ENCODE measurements around the gene SERF2. TPM values are rescaled to one million over a fixed set of nuclear protein-coding genes. Genes with fewer than 3 reads are reported as not detected.
A peak's percentile ranks its signal among the peaks of the same experiment; 100 is the strongest.
"Not testable (repeated sequence)": the region's sequence is repeated elsewhere in the genome, so short reads cannot be mapped to it uniquely, and the experiment has no call there.

SERF2 gene
- total RNA-seq, 1 donor from 2014 or later: 1,411 TPM

DNA sequence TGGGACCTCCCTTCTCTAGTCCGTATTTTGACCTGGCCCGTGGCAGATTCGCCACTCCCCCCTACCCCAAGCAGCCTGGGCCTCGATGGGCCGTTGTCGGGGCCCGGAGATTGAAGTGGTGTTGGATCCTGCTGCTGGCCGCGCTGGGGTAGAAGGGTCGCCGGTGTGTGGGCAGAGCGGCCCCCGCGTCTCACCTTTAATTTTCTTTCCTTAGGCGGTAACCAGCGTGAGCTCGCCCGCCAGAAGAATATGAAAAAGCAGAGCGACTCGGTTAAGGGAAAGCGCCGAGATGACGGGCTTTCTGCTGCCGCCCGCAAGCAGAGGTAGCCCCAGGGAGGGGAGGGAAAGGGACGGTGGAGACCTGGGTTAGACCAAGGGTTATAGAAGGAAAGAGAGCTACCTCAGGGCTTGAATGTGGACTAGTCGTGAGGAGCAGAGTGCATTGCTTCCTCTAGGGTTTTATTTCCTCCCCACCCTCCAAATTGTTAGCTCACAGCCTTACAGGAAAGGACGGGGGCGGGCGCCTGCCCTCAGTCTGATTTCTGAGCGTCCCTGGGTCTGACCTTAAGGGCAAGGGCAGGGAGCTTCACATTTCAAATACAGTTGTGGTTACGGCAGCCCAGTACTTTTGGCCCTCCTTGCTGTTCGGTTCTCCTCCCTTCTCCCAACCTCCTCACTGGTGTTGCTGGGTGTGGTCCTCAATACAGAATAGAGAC lies 799 bp downstream of the SERF2 start:
- no peak for DNase-seq (ENCODE audit: extremely low read depth, low read depth, low spot score)

DNA sequence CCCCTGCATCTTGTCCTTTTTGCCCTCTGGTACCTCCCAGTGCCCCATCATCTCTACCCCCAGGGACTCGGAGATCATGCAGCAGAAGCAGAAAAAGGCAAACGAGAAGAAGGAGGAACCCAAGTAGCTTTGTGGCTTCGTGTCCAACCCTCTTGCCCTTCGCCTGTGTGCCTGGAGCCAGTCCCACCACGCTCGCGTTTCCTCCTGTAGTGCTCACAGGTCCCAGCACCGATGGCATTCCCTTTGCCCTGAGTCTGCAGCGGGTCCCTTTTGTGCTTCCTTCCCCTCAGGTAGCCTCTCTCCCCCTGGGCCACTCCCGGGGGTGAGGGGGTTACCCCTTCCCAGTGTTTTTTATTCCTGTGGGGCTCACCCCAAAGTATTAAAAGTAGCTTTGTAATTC lies 1.5 kb downstream of the SERF2 start:
- no peak for DNase-seq (ENCODE audit: extremely low read depth, low read depth, low spot score)

DNA sequence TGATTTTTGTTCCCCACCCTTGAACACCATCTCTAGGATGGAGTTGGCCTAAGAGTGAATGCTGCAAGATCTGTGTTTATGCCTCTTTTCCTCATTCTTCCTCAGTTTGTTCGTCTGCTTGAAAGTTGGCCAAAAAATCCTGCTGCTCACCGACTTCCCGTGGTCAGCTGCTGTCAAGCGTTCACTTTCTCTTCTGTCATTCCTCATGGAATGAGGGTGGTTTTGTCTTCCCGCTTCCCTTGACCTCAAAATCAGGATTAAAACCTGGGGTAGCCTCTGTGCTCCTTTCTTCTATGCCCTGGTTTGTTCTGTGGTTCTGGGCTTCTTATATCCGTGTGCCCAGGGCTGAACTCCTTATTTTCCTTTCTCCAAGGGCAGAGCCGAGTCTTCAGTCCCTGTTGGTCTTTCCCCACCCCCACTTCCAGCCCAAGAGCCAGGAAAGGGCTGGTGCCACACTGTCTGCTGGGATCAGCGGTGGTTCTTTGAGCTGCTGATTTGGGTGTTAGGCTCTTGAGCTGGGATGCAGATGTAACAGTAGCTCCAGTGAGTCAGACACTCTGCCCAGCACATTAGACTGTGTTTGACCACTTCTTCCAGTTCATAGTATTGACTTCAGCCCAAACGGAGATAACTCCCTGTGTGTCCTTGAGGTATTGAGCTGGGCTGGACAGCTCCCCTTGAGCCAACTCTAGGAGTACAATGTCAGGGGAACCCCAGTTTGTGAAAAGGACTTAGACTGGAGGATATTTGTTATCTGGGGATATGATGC lies 2.3 kb downstream of the SERF2 start:
- DNase-seq (ENCODE audit: extremely low read depth, low read depth, low spot score): no peak

DNA sequence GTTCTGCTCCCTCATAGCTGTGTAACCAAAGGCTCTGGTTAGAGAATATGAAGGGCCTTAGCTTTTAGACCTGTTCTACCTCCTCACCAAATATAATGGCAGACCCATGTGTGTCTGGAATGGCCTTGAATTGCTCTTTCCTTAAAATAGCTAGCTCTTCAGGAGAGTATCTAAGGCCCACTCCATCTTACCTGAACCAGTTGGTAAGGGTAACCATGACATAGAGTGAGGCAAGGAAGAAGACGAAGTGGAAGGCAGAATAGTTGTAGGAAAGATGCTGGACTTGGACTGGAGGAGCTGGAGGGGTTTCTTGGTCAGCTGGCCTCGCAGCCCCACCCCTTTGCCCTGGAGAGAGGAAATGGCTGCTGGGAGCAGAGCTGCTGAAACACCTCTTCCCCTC lies 3.1 kb downstream of the SERF2 start:
- no peak for DNase-seq (ENCODE audit: extremely low read depth, low read depth, low spot score)

DNA sequence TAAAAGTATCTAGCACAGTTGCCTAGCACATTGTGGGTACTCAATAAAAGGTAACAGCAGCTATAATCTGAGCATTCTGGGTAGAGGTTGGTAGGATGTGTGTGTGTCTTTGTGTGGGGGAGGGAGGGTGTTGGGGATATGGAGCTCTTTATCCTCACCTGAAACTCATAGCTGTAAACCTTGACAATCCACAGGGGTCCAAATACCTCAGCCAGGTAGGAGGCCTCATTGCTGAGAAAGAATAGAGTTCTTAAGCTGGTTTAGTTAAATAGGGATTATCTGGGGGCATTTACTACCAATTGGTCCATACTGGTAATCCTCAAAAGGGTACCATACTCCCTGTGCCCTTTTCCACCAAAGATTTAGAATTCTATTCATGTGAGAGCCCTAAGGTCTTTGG lies 3.9 kb downstream of the SERF2 start:
- no peak for DNase-seq (ENCODE audit: extremely low read depth, low read depth, low spot score)

DNA sequence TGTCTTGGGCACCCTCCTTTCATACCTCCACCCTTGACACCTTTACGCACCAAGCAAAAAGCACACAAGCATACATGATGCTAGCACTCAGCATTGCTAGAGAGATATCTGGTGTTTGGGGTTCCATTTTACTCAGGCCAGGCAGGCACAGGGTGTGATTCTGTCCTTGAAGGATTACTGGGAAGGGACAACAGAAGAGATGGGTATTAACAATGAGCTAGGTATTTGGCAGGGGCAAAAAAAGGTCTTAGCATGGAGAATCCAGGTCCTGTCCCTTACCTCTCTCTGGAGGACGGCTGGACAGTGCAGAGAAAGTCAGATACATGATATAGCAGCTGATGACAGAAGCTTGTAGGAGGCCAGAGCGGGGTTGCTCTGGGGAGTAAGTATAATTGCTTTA lies 4.4 kb downstream of the SERF2 start:
- no peak for DNase-seq (ENCODE audit: extremely low read depth, low read depth, low spot score)

DNA sequence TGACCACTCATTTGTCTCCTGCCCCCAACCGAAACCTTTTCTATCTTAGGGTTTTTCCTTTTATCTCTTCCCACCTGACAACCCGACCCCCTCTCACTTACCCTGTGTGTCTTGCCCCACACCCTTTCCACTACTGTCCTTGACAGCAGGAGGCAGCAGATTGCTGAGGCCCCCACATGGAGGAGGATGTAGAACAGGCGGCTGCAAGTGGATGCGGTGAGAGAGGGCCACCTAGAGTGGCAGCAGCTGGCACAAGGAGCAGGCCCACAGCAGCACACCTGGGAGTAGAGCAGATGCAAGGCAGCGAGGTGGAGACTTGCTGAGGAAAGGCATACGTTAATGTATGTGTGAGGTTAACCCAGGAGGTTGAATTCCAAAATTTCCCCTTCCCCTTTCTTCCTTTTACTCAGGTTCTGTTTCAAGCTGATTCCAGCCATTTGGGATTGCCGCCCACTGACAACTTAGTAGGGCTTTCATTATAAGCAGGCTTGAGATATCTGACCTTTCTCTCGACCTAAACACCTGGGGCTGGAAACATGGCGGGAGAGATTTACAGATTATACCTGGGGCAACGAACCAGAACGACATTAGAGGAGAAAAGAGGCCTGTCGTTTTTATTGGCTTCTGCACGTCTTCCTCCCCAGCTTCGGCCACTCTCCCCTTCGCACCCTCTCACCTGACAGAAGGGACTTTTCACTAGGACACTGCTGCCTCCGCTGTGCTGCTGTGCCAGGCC lies 7.3 kb downstream of the SERF2 start:
- no peak for DNase-seq (ENCODE audit: extremely low read depth, low read depth, low spot score)

DNA sequence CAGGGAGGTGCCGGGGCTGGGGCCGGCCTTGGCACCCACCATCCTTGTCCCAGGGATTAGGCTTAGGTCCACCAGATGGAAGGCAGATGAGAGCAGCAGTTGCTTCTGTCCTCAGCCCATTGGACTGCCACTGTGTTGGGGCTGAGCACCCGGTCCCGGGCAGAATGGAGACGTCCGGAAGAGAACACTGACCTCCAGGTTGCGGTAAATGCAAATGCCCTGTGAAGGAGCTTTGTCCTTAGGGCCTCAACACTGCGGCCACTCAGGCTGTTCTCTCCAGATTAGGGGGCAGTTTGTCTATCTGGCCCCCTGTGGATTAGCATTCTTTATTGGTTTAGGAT lies 7.8 kb downstream of the SERF2 start, which contains the start of gene SERINC4:
TSS of gene SERINC4 (minus strand) at position 276 of the 341 bp plus-strand sequence. CDS start at position 42, 234 bp downstream.
- no peak for DNase-seq (ENCODE audit: extremely low read depth, low read depth, low spot score)

DNA sequence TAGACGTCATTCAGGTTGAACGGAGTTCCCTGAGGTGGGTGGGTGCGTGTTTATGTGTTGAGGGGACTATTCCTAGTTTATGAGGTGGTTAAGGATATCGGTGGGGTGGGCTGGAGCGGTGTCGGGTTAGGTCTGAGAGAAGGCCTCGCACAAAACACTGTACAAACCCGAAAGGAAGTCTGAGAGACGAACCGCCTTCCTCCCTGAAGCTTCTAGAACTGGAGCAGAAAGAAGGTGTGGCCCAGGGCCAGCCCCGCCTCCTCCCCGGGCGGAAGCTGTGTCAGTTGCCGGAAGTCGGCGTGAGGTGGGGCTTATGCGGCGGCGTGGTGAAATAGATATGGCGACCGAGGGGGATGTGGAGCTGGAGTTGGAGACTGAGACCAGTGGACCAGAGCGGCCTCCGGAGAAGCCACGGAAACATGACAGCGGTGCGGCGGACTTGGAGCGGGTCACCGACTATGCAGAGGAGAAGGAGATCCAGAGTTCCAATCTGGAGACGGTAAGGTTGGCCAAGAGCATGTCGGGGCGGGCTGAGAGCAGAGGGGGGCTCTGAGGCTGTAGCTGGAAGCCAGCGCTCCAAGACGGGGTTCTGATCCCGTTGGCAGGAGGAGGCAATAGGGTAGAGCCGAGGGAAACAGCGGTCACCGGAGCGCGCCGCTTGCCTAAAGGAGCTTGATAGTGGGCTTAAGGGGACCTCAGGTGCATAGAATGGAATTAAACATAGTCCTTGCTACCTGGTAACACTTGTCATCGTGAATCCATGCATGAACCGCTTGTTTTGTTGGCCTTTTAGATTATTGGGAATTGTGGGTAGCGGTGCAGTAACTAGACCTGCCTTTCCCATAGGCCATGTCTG lies 8.4 kb downstream of the SERF2 start, which contains the start of gene HYPK:
TSS of gene HYPK (plus strand) at position 314 of the 856 bp plus-strand sequence. CDS start at position 338, 24 bp downstream.
- DNase-seq (ENCODE audit: extremely low read depth, low read depth, low spot score): no peak

DNA sequence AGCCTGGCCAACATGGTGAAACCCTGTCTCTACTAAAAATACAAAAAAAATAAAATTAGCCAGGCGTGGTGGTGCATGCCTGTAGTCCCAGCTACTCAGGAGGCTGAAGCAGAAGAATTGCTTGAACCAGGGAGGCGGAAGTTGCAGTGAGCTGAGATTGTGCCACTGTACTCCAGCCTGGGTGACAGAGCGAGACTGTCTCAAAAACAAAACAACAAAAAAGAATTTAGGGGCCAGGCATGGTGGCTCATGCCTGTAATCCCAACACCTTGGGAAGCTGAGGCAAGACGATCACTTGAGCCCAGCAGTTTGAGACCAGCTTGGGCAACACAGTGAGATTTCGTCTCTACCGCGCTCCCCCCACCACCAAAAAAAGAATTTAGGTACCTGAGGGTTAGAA lies 10.6 kb downstream of the SERF2 start:
- DNase-seq (ENCODE audit: extremely low read depth, low read depth, low spot score): not testable (repeated sequence)

DNA sequence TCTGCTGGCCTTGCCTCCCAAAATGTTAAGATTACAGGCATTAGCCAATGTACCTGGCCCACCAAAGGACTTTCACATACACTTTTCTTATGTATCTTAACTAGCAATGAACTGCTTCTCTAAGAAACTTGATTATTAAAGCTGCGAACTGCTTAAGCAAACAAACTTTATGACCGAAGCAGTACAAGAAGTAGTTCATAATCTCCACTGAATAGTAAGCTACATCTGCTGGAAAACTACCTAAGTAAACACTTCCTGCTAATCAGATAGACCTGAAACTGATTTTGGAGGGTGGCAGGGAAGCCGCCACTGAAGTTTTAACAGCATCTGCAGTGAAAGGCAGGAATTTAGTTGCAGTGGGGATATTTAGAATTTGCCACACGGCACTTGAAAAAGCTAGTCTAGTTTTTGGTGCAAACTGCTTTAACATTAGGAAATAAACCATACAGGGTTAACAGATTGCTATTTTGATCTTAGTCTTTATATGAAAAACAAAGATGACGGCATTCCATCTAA lies 16.4 kb downstream of the SERF2 start:
- DNase-seq (ENCODE audit: extremely low read depth, low read depth, low spot score): no peak

DNA sequence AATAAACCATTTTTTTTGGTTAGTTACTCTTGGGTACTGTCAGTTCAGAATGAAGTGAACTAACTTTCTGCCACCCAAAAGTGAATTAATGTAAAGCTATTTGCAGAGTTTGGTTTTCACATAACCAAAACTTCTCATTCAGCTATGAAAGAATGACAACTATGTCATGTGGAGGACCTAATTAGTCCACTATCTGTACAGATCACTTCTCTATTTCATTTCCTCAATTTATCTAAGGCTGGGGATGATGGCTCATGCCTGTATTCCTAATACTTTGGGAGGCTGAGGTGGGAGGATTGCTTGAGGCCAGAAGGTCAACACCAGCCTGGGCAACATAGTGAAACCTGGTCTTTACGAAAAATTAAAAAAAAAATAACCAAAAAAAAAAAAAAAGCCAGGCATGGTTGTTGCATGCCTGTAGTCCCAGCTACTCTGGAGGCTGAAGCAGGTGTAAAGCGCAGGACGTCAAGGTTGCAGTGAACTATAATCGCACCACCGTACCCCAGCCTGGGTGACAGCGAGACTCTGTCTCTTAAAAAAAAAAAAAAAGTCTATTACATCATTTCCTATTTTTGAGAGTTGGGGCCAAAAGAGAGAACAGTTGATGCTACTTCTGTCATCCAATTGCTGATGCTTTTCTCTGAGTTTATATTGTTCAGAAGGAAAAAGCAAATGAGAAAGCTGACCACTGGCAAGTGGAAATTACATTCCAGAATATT lies 17.0 kb downstream of the SERF2 start:
- no peak for DNase-seq (ENCODE audit: extremely low read depth, low read depth, low spot score)

DNA sequence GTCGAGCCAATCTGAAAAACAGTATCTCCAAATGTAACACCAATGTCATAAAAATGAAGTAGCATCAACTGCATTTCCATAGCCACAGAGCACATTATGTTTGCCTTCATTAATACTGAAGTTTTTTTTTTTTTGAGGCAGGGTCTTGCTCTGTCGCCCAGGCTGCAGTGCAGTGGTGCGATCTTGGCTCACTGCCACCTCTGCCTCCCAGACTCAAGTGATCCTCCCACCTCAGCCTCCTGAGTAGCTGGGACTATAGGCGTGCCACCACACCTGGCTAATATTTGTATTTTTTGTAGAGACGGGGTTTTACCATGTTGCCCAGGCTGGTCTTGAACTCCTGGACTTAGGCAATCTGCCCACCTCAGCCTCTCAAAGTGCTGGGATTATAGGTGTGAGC lies 22.9 kb downstream of the SERF2 start:
- DNase-seq (ENCODE audit: extremely low read depth, low read depth, low spot score): not testable (repeated sequence)

DNA sequence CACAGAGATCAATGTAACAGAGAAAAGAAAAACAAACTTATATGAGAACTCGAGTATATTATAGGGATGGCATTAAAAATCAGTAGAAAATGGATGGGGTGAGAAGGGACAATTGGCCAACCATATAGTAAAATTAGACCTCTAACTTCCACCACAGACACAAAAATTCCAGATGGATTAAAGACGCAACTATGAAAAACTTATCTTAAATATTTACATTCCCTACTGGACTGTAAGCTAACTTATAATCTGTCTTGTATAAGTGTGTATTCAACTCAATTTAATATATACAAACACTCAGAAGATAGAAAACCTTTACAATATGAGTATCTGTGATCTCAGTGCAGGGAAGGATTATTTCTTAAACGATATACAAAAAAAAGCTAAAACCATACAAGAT lies 29.4 kb downstream of the SERF2 start:
- no peak for DNase-seq (ENCODE audit: extremely low read depth, low read depth, low spot score)

DNA sequence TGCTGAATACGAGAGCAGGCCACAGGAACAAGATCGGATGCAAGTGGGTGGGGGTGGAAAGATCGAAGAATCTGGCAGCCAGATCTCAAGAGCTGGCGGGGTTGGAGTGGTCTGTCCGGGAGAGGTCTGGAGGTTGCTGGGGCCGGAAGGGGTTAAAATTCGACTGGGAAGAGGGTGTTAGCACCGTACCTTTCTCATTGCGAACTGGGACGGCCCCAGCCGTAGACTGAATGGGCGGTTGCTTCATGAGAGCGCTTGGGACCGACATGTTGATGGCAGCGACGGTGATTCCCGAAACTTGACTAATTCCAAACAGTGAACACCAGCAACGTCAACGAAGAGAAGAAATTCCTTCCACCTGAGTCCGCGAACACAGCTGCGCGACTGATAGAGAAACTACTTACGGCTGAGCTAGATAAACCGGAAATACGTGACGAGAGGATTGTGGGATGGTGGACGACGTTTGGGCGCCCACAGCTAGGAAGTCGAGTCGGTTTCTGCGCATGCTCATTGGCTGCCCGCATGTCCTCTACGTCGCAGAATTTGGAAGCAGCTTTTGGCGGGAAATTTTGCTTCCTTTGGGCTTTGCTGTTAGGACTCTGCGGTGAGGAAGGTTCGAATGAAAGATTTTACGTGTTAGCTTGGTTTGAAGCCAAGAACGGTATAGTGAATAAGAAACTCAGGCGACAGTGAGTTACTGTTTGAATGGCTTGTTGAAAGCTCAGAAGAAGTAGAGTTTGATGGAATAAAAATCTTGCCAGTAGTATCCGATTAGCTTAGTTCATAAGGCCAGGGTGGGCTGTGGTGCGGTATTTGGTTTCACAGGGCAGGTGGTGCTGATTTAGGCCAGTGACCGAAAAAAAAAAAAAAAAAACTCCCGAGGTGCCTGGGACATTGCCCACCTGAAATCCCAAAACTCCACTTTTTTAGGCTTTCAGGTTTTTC lies 32.5 kb downstream of the SERF2 start, which contains the start of gene MFAP1:
TSS of gene MFAP1 (minus strand) at position 389 of the 945 bp plus-strand sequence. CDS start at position 268, 121 bp downstream.
- DNase-seq (ENCODE audit: extremely low read depth, low read depth, low spot score): peak; percentile 93

DNA sequence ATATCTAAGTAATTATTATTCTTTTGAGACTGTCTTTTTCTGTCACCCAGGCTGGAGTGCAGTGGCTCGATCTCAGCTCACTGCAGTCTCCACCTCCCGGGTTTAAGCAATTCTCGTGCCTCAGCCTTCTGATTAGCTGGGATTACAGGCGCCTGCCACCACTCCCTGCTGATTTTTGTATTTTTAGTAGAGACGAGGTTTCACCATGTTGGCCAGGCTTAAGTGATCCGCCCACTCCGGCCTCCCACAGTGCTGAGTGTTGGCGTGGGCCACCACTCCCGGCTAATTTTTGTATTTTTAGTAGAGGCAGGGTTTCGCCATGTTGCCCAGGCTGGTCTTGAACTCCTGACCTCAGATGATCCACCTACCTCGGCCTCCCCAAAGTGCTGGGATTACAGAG lies 33.2 kb downstream of the SERF2 start:
- DNase-seq (ENCODE audit: extremely low read depth, low read depth, low spot score): not testable (repeated sequence)

DNA sequence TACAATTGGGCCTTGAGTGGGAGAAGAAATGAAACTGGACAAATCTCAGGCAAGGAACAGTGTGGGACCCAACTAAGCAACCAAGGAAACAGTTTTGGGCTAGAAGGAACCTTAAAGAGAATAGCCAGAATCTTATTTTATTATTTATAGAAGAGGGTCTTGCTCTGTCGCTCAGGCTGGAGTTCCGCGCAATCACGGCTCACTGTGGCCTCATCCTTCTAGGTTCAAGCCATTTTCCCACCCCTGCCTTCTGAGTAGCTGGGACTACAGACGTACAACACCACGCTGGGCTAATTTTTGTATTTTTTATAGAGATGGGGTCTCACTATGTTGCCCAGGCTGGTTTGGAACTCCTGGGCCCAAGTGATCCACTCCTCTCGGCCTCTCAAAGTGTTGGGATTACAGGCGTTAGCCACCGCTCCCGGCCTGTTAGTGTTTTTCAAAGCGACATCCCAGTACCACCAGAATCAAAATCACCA lies 33.9 kb downstream of the SERF2 start:
- no peak for DNase-seq (ENCODE audit: extremely low read depth, low read depth, low spot score)
